K562 (cell line): ENCODE data around the gene PIGC. TPM values are rescaled to one million over a fixed set of nuclear protein-coding genes. Genes with fewer than 3 reads are reported as not detected.
A peak's percentile ranks its signal among the peaks of the same experiment; 100 is the strongest.

Experiments used
- ATF4 ChIP-seq: fragments of 450-650 bp; formaldehyde crosslinking; IDR thresholded peaks from 2 replicates; pipeline ENCODE4 v1.4.0; 2022; ENCODE audit warnings: mild to moderate bottlenecking, moderate library complexity
- BRF1 ChIP-seq: IDR thresholded peaks from 3 replicates; pipeline ENCODE4 v1.6.1; 2011; ENCODE audit warnings: borderline replicate concordance, mild to moderate bottlenecking; ENCODE audit not compliant: insufficient read length; ENCODE audit errors: extremely low read depth
- E2F3 ChIP-seq: fragments of 250-450 bp; sonication (Bioruptor Pico); IDR thresholded peaks from 2 replicates; pipeline ENCODE4 v1.4.0; 2020; ENCODE audit warnings: mild to moderate bottlenecking
- NONO ChIP-seq, 2 experiments: fragments of 200-400 bp in 1 of 2; fragments of 450-650 bp in 1 of 2; formaldehyde crosslinking in 1 of 2; IDR thresholded peaks; 2 replicates each; pipeline ENCODE4 v1.6.1; 2017; ENCODE audit warnings: low read depth in 2 of 2, mild to moderate bottlenecking in 2 of 2, moderate library complexity in 2 of 2, low read length in 1 of 2
- PATZ1 ChIP-seq: fragments of 250-450 bp; sonication (Bioruptor Pico); IDR thresholded peaks from 2 replicates; pipeline ENCODE4 v1.5.0; 2020; ENCODE audit warnings: mild to moderate bottlenecking, borderline replicate concordance
- PTBP1 ChIP-seq: fragments of 200-400 bp; formaldehyde crosslinking; IDR thresholded peaks from 2 replicates; pipeline ENCODE4 v1.6.1; 2017; ENCODE audit warnings: low read depth, low read length
- PTRF ChIP-seq: fragments of 450-650 bp; IDR thresholded peaks from 2 replicates; pipeline ENCODE4 v1.6.1; 2016; ENCODE audit warnings: mild to moderate bottlenecking, missing genetic modification characterization, missing compliant biosample characterization
- SIRT6 ChIP-seq: IDR thresholded peaks from one replicate; pipeline ENCODE4 v1.6.1; 2012; ENCODE audit warnings: low read depth, mild to moderate bottlenecking, control low read depth, inconsistent platforms, low read length, moderate library complexity
- SMARCC2 ChIP-seq: fragments of 450-650 bp; IDR thresholded peaks from 2 replicates; pipeline ENCODE4 v1.6.1; 2017; ENCODE audit warnings: antibody characterized with exemption, moderate library complexity, mild to moderate bottlenecking, low read depth
- TCFL5 ChIP-seq: fragments of 250-450 bp; sonication (Bioruptor Pico); conservative IDR thresholded peaks from 2 replicates; pipeline ENCODE4 v1.6.1; 2021; ENCODE audit warnings: mild to moderate bottlenecking, moderate library complexity, matching md5 sums
- XRCC5 ChIP-seq: fragments of 200-400 bp; formaldehyde crosslinking; IDR thresholded peaks from 2 replicates; pipeline ENCODE4 v1.6.1; 2017; ENCODE audit warnings: low read depth, mild to moderate bottlenecking, low read length
- ZBED1 ChIP-seq: IDR thresholded peaks from 2 replicates; pipeline ENCODE4 v1.6.1; 2014
- ZBTB7A ChIP-seq: IDR thresholded peaks from 2 replicates; pipeline ENCODE4 v1.6.1; 2011; ENCODE audit warnings: low read depth, mild to moderate bottlenecking, low read length, moderate library complexity, borderline replicate concordance; ENCODE audit not compliant: control insufficient read depth
- ZMIZ1 ChIP-seq, 2 experiments: fragments of 150-350 bp in 1 of 2; IDR thresholded peaks; 2 replicates each; pipeline ENCODE4 v1.6.1; 2012 to 2016; ENCODE audit warnings: low read depth in 2 of 2, low read length in 2 of 2, mild to moderate bottlenecking in 1 of 2, moderate library complexity in 1 of 2
- ZNF23 ChIP-seq: fragments of 250-450 bp; sonication (Bioruptor Pico); IDR thresholded peaks from 2 replicates; pipeline ENCODE4 v1.4.0; 2020; ENCODE audit warnings: mild to moderate bottlenecking
- ZNF280B ChIP-seq: fragments of 250-450 bp; sonication (Bioruptor Pico); IDR thresholded peaks from 2 replicates; pipeline ENCODE4 v1.5.1; 2021; ENCODE audit warnings: mild to moderate bottlenecking
- ZNF512 ChIP-seq: IDR thresholded peaks from 2 replicates; pipeline ENCODE4 v1.6.1; 2016; ENCODE audit warnings: missing genetic modification characterization, missing compliant biosample characterization
- polyA plus RNA-seq, 8 experiments: library from polyadenylated mRNA; depleted of rRNA in 4 of 8; stranded (reverse) in 5 of 8; unstranded in 3 of 8; fragments of >200 nt; fragmentation: Nextera tagmentation in 2 of 8; fragmentation: Illumina TruSeq in 1 of 8; extraction: Ambion mirVana in 2 of 8; extraction: Trizol in 1 of 8; gene quantifications; 2 replicates each; pipeline versions ENCODE4 v1.2.1 to v1.2.3, GENCODE V29; 2011 to 2014; ENCODE audit warnings: inconsistent platforms in 1 of 8, missing spikeins in 1 of 8
- total RNA-seq, 7 experiments: library from RNA; depleted of rRNA in 6 of 7; stranded (reverse); fragments of >200 nt in 6 of 7; fragmentation: Illumina TruSeq in 2 of 7; extraction: Trizol in 2 of 7; gene quantifications; 2 replicates each; pipeline versions ENCODE4 v1.2.1 to v1.2.3, GENCODE V29; 2011 to 2021; ENCODE audit warnings: low replicate concordance in 1 of 7

The PIGC gene
- total and polyA plus RNA-seq, 9 of the 15 experiments (the other 6 are each of a cell fraction or from before 2014, with no cell fraction given) = 30.5 to 97.9 (median 54.7) TPM

GRCh38 chr1:172443666-172444453 lies at the start of gene PIGC (continued):
- 0 out of 2 replicates have a peak, but pooled peaks have one; percentile 36 for TF ChIP-seq SMARCC2
- peak in 1 of 2 experiments; percentile 68; a peak in 1 of 4 replicates for TF ChIP-seq ZMIZ1 (IDR thresholded peaks at IDR 0.05; ENCODE audit: low read depth in 2 of 2, low read length in 2 of 2)
- TF ChIP-seq PTRF (tag) = no peak
- TF ChIP-seq XRCC5 = peak; percentile 98
- peak; percentile 84; the same call in 1 of the 2 replicates for TF ChIP-seq ZBED1
- TF ChIP-seq NONO (IDR thresholded peaks at IDR 0.05; ENCODE audit: low read depth in 2 of 2, low read length in 1 of 2) = no peak
- no peak for TF ChIP-seq PATZ1 (CRISPR knock-in tag)
- no peak for TF ChIP-seq ZNF512 (tag)
- no peak for TF ChIP-seq TCFL5 (CRISPR knock-in tag)
- no peak for TF ChIP-seq ZNF280B (CRISPR knock-in tag)
- TF ChIP-seq ZNF23 (CRISPR knock-in tag) = no peak
- TF ChIP-seq ZBTB7A = peak; percentile 74
- no peak for TF ChIP-seq SIRT6
- TF ChIP-seq BRF1 = no peak
- TF ChIP-seq ATF4 (CRISPR knock-in tag) = no peak; the same call in 1 of the 2 replicates
- TF ChIP-seq E2F3 = peak; percentile 96
- TF ChIP-seq PTBP1 = no peak
